ENCODE data around the gene SOX2. TPM values are rescaled to one million over a fixed set of nuclear protein-coding genes. Genes with fewer than 3 reads are reported as not detected.
"Not testable (repeated sequence)": the region's sequence is repeated elsewhere in the genome, so short reads cannot be mapped to it uniquely, and the experiment has no call there.

The SOX2 gene
- total RNA-seq, 1 donor from 2014 or later: 70.4 TPM

GRCh38 chr3:181761906-181762305 is 50.2 kb downstream of the SOX2 start:
- Mint-ChIP-seq H3K36me3 (no peaks in the 10 kb centered on the region), H3K27me3 (no peaks in the 10 kb centered on the region), H3K27ac (no peak overlapping the region), H3K4me3 (no peak overlapping the region), H3K4me1 (ENCODE audit: unreplicated experiment) (peaks cover 16% of the 10 kb centered on the region), H3K9me3 (no peaks in the 10 kb centered on the region)
- TF ChIP-seq CTCF (conservative IDR thresholded peaks at IDR 0.05): no peak
- DNase-seq (ENCODE audit: extremely low spot score, unreplicated experiment): no peak

GRCh38 chr3:181764033-181764432 is 52.3 kb downstream of the SOX2 start:
- not testable (repeated sequence) for DNase-seq (ENCODE audit: extremely low spot score, unreplicated experiment); H3K4me3 Mint-ChIP-seq; H3K27ac Mint-ChIP-seq; H3K9me3 Mint-ChIP-seq; H3K36me3 Mint-ChIP-seq; H3K4me1 Mint-ChIP-seq (ENCODE audit: unreplicated experiment); H3K27me3 Mint-ChIP-seq
